Measurements from ENCODE around the gene KCTD14. TPM values are rescaled to one million over a fixed set of nuclear protein-coding genes. Genes with fewer than 3 reads are reported as not detected.
A peak's percentile ranks its signal among the peaks of the same experiment; 100 is the strongest.
"Not testable (repeated sequence)": the region's sequence is repeated elsewhere in the genome, so short reads cannot be mapped to it uniquely, and the experiment has no call there.

The KCTD14 gene
- total RNA-seq, 4 donors from 2014 or later = 11.6 to 23.7 (median 14.4) TPM

DNA sequence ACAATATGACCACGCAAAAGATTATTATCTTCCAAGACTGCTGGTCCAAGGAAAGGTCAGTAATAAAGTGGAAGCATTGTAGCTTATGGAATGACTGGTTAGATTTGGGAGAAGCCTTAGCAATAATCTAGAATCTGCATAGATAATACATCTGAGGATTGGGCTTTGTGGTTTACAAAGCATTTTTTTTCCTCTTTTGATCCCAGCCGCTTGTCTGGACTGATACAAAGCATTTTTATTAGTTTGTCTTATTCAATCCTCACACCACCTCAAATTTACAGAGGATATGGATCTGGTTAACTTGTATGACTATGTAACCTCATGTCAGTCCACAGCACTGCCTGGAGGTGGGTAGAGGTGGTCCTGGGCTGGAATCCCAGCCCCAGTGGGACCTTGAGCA is 39.6 kb upstream of the KCTD14 start:
- peaks cover 35 to 41% of the 10 kb centered on the region in 2 donors for H3K4me1 ChIP-seq
- intact Hi-C loops (cut with DNase I) = no loop called here
- no peaks in the 10 kb centered on the region for H3K9me3 ChIP-seq
- DNase-seq = no peak
- TF ChIP-seq, protein P1, sequence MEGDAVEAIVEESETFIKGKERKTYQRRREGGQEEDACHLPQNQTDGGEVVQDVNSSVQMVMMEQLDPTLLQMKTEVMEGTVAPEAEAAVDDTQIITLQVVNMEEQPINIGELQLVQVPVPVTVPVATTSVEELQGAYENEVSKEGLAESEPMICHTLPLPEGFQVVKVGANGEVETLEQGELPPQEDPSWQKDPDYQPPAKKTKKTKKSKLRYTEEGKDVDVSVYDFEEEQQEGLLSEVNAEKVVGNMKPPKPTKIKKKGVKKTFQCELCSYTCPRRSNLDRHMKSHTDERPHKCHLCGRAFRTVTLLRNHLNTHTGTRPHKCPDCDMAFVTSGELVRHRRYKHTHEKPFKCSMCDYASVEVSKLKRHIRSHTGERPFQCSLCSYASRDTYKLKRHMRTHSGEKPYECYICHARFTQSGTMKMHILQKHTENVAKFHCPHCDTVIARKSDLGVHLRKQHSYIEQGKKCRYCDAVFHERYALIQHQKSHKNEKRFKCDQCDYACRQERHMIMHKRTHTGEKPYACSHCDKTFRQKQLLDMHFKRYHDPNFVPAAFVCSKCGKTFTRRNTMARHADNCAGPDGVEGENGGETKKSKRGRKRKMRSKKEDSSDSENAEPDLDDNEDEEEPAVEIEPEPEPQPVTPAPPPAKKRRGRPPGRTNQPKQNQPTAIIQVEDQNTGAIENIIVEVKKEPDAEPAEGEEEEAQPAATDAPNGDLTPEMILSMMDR (IDR thresholded peaks at IDR 0.05) = no peak
- TF ChIP-seq POLR2A (IDR thresholded peaks at IDR 0.05) = no peak
- H3K27ac ChIP-seq = peak overlapping the region; percentile 84 to 91 (median 90)
- peaks cover 4% of the 10 kb centered on the region in 2 donors for H3K36me3 ChIP-seq
- WGBS, 2 donors = 91 to 96% methylated on average over 2 of the region's 2 CpGs
- H3K4me3 ChIP-seq (replicated peaks in 1 of 3) = no peak overlapping the region
- no peaks in the 10 kb centered on the region for H3K27me3 ChIP-seq

DNA sequence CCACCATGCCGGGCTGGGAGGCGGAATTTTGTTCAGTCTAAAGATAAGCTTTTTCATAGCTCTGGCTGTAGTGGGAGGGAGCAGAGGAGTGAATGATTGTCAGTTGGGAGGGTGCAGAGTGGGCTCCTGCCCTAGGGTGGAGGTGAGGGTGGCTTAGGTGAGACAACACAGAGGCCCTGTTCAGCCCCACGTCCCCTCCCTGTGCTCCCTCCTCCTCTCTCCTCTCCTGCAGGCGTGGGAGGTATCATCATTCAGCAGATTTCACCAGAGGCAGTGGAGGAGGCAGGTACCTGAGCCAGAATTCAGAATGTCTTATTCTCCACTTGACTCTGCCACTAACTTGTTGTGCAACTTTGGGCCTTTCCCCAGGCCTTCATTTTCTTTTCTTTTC is 38.8 kb upstream of the KCTD14 start:
- Histone ChIP-seq H3K36me3 (no peaks in the 10 kb centered on the region), H3K9me3 (no peaks in the 10 kb centered on the region), H3K27ac (peak overlapping the region; percentile 84 to 91 (median 90)), H3K27me3 (no peaks in the 10 kb centered on the region), H3K4me3 (replicated peaks in 1 of 3) (no peak overlapping the region), H3K4me1 (peaks cover 35 to 37% of the 10 kb centered on the region in 2 donors)
- WGBS, 2 donors = 50 to 55% methylated on average over 4 of the region's 4 CpGs
- no peak for TF ChIP-seq POLR2A (IDR thresholded peaks at IDR 0.05)
- TF ChIP-seq, protein P1 (IDR thresholded peaks at IDR 0.05) = no peak
- intact Hi-C loops (cut with DNase I) = no loop called here
- DNase-seq = peak; percentile 73 to 79

DNA sequence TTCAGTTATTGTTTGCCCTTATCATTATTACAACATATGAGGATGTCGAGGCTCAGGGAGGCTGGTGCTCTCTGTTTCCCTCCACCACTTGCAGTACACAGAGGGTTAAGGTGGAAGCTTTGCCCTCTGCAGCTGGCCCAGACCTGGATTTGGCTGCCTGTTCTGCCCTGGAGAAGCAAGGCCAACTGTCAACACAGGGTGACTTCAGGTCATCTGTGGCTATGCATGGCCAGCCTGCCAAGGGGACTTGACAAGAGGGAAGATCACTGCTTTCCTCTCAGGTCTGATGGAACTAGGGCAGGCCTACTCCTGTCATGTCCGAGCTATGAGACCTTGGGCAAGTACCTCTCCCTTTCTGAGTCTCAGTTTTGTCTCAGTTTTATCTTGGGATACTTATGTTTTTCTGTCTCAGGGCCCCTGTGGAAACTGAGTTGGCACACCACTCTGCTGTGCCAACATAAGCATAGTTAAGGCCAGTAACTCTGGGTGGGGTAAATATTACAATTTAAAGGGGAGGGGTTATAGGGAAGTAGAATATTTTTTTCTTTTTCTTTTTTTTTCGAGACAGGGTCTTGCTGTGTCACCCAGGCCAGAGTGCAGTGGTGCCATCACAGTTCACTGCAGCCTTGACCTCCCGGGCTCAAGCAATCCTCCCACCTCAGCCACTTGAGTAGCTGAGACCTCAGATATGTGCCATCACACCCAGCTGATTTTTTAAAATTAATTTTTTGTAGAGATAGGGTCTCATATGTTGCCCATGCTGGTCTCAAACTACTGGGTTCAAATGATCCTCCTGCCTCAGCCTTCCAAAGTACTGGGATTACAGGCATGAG is 38.2 kb upstream of the KCTD14 start:
- H3K4me3 ChIP-seq (replicated peaks in 1 of 3) = no peak overlapping the region
- 27 to 44% methylated on average over 4 of the region's 4 CpGs for WGBS, 2 donors
- TF ChIP-seq POLR2A (IDR thresholded peaks at IDR 0.05) = no peak
- TF ChIP-seq, protein P1 (IDR thresholded peaks at IDR 0.05) = no peak
- intact Hi-C loops (cut with DNase I) = no loop called here
- no peaks in the 10 kb centered on the region for H3K27me3 ChIP-seq
- no peaks in the 10 kb centered on the region for H3K36me3 ChIP-seq
- DNase-seq = peak; percentile 94 to 96
- peaks cover 35 to 37% of the 10 kb centered on the region in 2 donors for H3K4me1 ChIP-seq
- H3K27ac ChIP-seq = peak overlapping the region; percentile 84 to 91 (median 90)
- no peaks in the 10 kb centered on the region for H3K9me3 ChIP-seq

DNA sequence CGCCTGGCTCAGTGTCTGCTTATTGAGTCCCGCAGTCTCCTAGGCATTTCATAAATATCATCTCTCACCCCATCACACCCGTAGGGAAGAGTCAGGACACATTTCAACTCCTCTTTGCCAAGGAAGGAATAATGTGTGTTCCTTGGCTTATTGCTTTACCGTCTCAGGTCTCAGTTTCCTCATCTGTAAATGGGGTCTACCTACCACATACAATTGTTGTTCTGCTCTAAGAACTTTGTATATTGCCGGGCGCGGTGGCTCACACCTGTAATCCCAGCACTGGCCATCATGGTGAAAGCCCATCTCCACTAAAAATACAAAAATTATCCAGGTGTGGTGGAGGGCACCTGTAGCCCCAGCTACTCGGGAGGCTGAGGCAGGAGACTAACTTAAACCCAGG is 37.5 kb upstream of the KCTD14 start:
- Histone ChIP-seq H3K4me1 (peaks cover 35 to 37% of the 10 kb centered on the region in 2 donors), H3K4me3 (replicated peaks in 1 of 3) (no peak overlapping the region), H3K9me3 (no peaks in the 10 kb centered on the region), H3K27ac (peak overlapping the region; percentile 47 to 90 (median 84)), H3K36me3 (no peaks in the 10 kb centered on the region), H3K27me3 (no peaks in the 10 kb centered on the region)
- intact Hi-C loops (cut with DNase I) = no loop called here
- WGBS, 2 donors = 75 to 86% methylated on average over 8 of the region's 8 CpGs
- no peak for DNase-seq
- TF ChIP-seq, protein P1 (IDR thresholded peaks at IDR 0.05) = no peak
- no peak for TF ChIP-seq POLR2A (IDR thresholded peaks at IDR 0.05)

DNA sequence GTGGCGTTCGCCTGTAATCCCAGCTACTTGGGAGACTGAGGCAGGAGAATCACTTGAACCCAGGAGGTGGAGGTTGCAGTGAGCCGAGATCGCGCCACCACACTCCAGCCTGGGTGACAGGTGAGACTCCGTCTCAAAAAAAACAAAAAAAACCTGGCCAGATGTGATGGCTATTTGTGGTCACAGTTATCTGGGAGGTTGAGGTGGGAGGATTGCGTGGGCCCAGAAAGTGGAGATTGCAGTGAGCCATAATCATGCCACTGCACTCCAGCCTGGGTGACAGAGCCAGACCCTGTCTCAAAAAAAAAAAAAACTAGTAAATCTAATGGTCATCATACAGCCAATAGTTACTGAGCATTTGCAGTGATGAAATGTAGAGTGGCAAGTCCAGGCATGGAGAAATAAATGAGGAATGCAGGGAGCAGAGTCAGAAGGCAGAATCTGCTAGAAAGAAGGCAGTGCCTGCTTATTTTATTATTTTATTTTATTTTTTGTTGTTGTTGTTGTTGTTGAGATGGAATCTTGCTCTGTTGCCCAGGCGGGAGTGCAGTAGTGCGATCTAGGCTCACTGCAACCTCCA is 36.8 kb upstream of the KCTD14 start:
- DNase-seq; H3K9me3 ChIP-seq; H3K4me3 ChIP-seq (replicated peaks in 1 of 3); H3K27me3 ChIP-seq; intact Hi-C loops (cut with DNase I); H3K36me3 ChIP-seq; H3K27ac ChIP-seq: not testable (repeated sequence)
- H3K4me1 ChIP-seq = peaks cover 35 to 37% of the 10 kb centered on the region in 2 donors
- WGBS, 2 donors = 92 to 96% methylated on average over 9 of the region's 9 CpGs
